IMR-90 (cell line): ENCODE results near the gene TMEM204. TPM values are rescaled to one million over a fixed set of nuclear protein-coding genes. Genes with fewer than 3 reads are reported as not detected.

ENCODE experiments used
- ATAC-seq: fragments of 200-7000 bp; cut with Tn5 transposase; 2 replicates; pipeline ENCODE4 v1.9.1; 2020; ENCODE audit warnings: low read depth, mild to moderate bottlenecking, moderate library complexity
- BruUV-seq: library from RNA; stranded (reverse); fragments of 400-500 nt; replicated peaks from 2 replicates; lab custom pipeline; 2021; lab: Mats Ljungman, UMichigan
- CTCF ChIA-PET: fragments of 300-600 bp; formaldehyde crosslinking; extraction: SDS; loops from one replicate; lab custom pipeline; 2021; ENCODE audit warnings: antibody characterized with exemption; lab: Yijun Ruan, JAX
- POLR2A ChIA-PET: fragments of 300-600 bp; sonication (Branson Sonifier 250); formaldehyde crosslinking; loops from one replicate; lab custom pipeline; 2022; ENCODE audit warnings: antibody characterized with exemption; ENCODE audit not compliant: unreplicated experiment; lab: Charles Lee
- DNase-seq: peaks from one replicate; pipeline ENCODE4 v3.0.0; 2013
- H2AFZ ChIP-seq: replicated peaks from 2 replicates; pipeline ENCODE3; 2013; ENCODE audit warnings: low read length, mild to moderate bottlenecking; ENCODE audit not compliant: poor library complexity
- H2AK5ac ChIP-seq: 2 replicates; pipeline ENCODE4 v1.6.1; 2013; ENCODE audit warnings: low read depth, low read length, inconsistent platforms
- H2AK9ac ChIP-seq: replicated peaks from 2 replicates; pipeline ENCODE3; 2013; ENCODE audit warnings: mild to moderate bottlenecking, low read depth, low read length, moderate library complexity; ENCODE audit not compliant: poor library complexity
- H2BK120ac ChIP-seq: 2 replicates; pipeline ENCODE4 v1.6.1; 2013; ENCODE audit warnings: low read depth, low read length, inconsistent platforms
- H2BK15ac ChIP-seq: 3 replicates; pipeline ENCODE4 v1.6.1; 2013; ENCODE audit warnings: low read depth, low read length, inconsistent platforms
- H2BK20ac ChIP-seq: 2 replicates; pipeline ENCODE4 v1.6.1; 2013; ENCODE audit warnings: low read depth, mild to moderate bottlenecking, inconsistent platforms, low read length, moderate library complexity
- H2BK5ac ChIP-seq: 2 replicates; pipeline ENCODE4 v1.6.1; 2013; ENCODE audit warnings: mild to moderate bottlenecking, low read depth, low read length, inconsistent platforms; ENCODE audit not compliant: poor library complexity, severe bottlenecking
- H3K14ac ChIP-seq: replicated peaks from 2 replicates; pipeline ENCODE4 v1.6.1; 2013; ENCODE audit warnings: low read depth, low read length, inconsistent platforms
- H3K18ac ChIP-seq: 2 replicates; pipeline ENCODE4 v1.6.1; 2013; ENCODE audit warnings: low read depth, low read length, control low read depth
- H3K23ac ChIP-seq: 2 replicates; pipeline ENCODE4 v1.6.1; 2013; ENCODE audit warnings: low read depth, low read length, inconsistent platforms
- H3K27ac ChIP-seq: 2 replicates; pipeline ENCODE4 v1.5.1; 2013; ENCODE audit warnings: mild to moderate bottlenecking, control low read depth, low read length; ENCODE audit not compliant: insufficient read depth
- H3K27me3 ChIP-seq: 2 replicates; pipeline ENCODE4 v1.6.1; 2013; ENCODE audit warnings: low read length; ENCODE audit not compliant: control insufficient read depth, insufficient read depth
- H3K36me3 ChIP-seq: 2 replicates; pipeline ENCODE4 v1.6.1; 2013; ENCODE audit warnings: low read length, mixed read lengths; ENCODE audit not compliant: control insufficient read depth, insufficient read depth
- H3K4ac ChIP-seq: 2 replicates; pipeline ENCODE4 v1.6.1; 2013; ENCODE audit warnings: low read depth, low read length, inconsistent platforms
- H3K4me1 ChIP-seq: 2 replicates; pipeline ENCODE4 v1.6.1; 2013; ENCODE audit warnings: low read length, mixed read lengths; ENCODE audit not compliant: control insufficient read depth, insufficient read depth
- H3K4me2 ChIP-seq: 2 replicates; pipeline ENCODE4 v1.6.1; 2013; ENCODE audit warnings: low read depth, mild to moderate bottlenecking, control low read depth, low read length, moderate library complexity
- H3K4me3 ChIP-seq: 2 replicates; pipeline ENCODE4 v1.5.1; 2013; ENCODE audit warnings: low read depth, mild to moderate bottlenecking, control low read depth, low read length, moderate library complexity; ENCODE audit not compliant: insufficient read depth
- H3K56ac ChIP-seq: 2 replicates; pipeline ENCODE4 v1.6.1; 2013; ENCODE audit warnings: low read length, inconsistent platforms; ENCODE audit not compliant: insufficient read depth; ENCODE audit errors: extremely low read depth
- H3K79me1 ChIP-seq, 2 experiments: 2 replicates each; pipeline ENCODE4 v1.6.1; 2013; ENCODE audit warnings: low read length in 2 of 2, inconsistent platforms in 1 of 2, low read depth in 1 of 2
- H3K9ac ChIP-seq: 2 replicates; pipeline ENCODE4 v1.6.1; 2013; ENCODE audit warnings: low read depth, low read length, control low read depth
- H3K9me1 ChIP-seq: 2 replicates; pipeline ENCODE4 v1.6.1; 2013; ENCODE audit warnings: low read length, inconsistent platforms; ENCODE audit not compliant: insufficient read depth
- H3K9me3 ChIP-seq: 2 replicates; pipeline ENCODE4 v1.6.1; 2013; ENCODE audit warnings: low read length; ENCODE audit not compliant: control insufficient read depth, insufficient read depth
- H4K20me1 ChIP-seq: 2 replicates; pipeline ENCODE4 v1.6.1; 2013; ENCODE audit warnings: low read length, inconsistent platforms; ENCODE audit not compliant: insufficient read depth
- H4K5ac ChIP-seq: 2 replicates; pipeline ENCODE4 v1.6.1; 2013; ENCODE audit warnings: mild to moderate bottlenecking, low read depth, low read length, control low read depth
- H4K8ac ChIP-seq, 2 experiments: 2 replicates each; pipeline ENCODE4 v1.6.1; 2013; ENCODE audit warnings: low read depth in 2 of 2, low read length in 2 of 2, control low read depth in 1 of 2, inconsistent platforms in 1 of 2
- H4K91ac ChIP-seq: 2 replicates; pipeline ENCODE4 v1.6.1; 2013; ENCODE audit warnings: low read depth, low read length, inconsistent platforms; ENCODE audit not compliant: insufficient read depth
- BHLHE40 ChIP-seq: fragments of 150-350 bp; IDR thresholded peaks from 2 replicates; pipeline ENCODE4 v1.6.1; 2016; ENCODE audit warnings: mild to moderate bottlenecking, low read depth, low read length
- CEBPB ChIP-seq: IDR thresholded peaks from 2 replicates; pipeline ENCODE4 v1.6.1; 2012; ENCODE audit warnings: low read depth, low read length, improper control_type of control experiment
- CHD1 ChIP-seq: IDR thresholded peaks from 2 replicates; pipeline ENCODE4 v1.6.1; 2012; ENCODE audit warnings: low read depth, low read length, improper control_type of control experiment
- CTCF ChIP-seq: conservative IDR thresholded peaks from 2 replicates; pipeline ENCODE4 v1.5.1; 2012; ENCODE audit warnings: mild to moderate bottlenecking, low read depth, low read length, improper control_type of control experiment
- ELK1 ChIP-seq: fragments of 150-350 bp; IDR thresholded peaks from 2 replicates; pipeline ENCODE4 v1.6.1; 2016; ENCODE audit warnings: low read depth, mild to moderate bottlenecking, low read length, moderate library complexity, borderline replicate concordance
- FOS ChIP-seq: fragments of 150-350 bp; IDR thresholded peaks from 2 replicates; pipeline ENCODE4 v1.6.1; 2016; ENCODE audit warnings: low read depth, low read length
- MAFK ChIP-seq: IDR thresholded peaks from 2 replicates; pipeline ENCODE4 v1.6.1; 2012; ENCODE audit warnings: low read depth, low read length, improper control_type of control experiment
- MAZ ChIP-seq: IDR thresholded peaks from 2 replicates; pipeline ENCODE4 v1.6.1; 2012; ENCODE audit warnings: low read depth, mild to moderate bottlenecking, low read length, improper control_type of control experiment, moderate library complexity, borderline replicate concordance
- MXI1 ChIP-seq: IDR thresholded peaks from 2 replicates; pipeline ENCODE4 v1.6.1; 2012; ENCODE audit warnings: low read depth, mild to moderate bottlenecking, low read length, moderate library complexity, borderline replicate concordance
- NFE2L2 ChIP-seq: fragments of 150-350 bp; IDR thresholded peaks from 2 replicates; pipeline ENCODE4 v1.6.1; 2016; ENCODE audit warnings: low read depth, mild to moderate bottlenecking, low read length
- POLR2A ChIP-seq: IDR thresholded peaks from 2 replicates; pipeline ENCODE4 v1.6.1; 2012; ENCODE audit warnings: mild to moderate bottlenecking, low read depth, low read length
- RAD21 ChIP-seq: IDR thresholded peaks from 2 replicates; pipeline ENCODE4 v1.6.1; 2012; ENCODE audit warnings: low read length, improper control_type of control experiment
- RCOR1 ChIP-seq: IDR thresholded peaks from 2 replicates; pipeline ENCODE4 v1.6.1; 2012; ENCODE audit warnings: mild to moderate bottlenecking, low read length, improper control_type of control experiment; ENCODE audit not compliant: insufficient replicate concordance
- RFX5 ChIP-seq: IDR thresholded peaks from 2 replicates; pipeline ENCODE4 v1.8.0; 2012; ENCODE audit warnings: low read depth, mild to moderate bottlenecking, low read length, moderate library complexity
- SMC3 ChIP-seq: fragments of 150-350 bp; IDR thresholded peaks from 2 replicates; pipeline ENCODE4 v1.6.1; 2016; ENCODE audit warnings: low read depth, mild to moderate bottlenecking, antibody characterized with exemption, low read length, moderate library complexity
- USF2 ChIP-seq: fragments of 150-350 bp; IDR thresholded peaks from 2 replicates; pipeline ENCODE4 v1.6.1; 2017; ENCODE audit warnings: mild to moderate bottlenecking, antibody characterized with exemption, low read length, low read depth
- WGBS, 2 experiments: methylation state at CpG; one replicate each; pipeline versions ENCODE4 v1.1.5 to v1.1.7; 2013; ENCODE audit warnings: missing lambda C conversion rate in 2 of 2; ENCODE audit not compliant: insufficient read length in 1 of 2; ENCODE audit errors: extremely low coverage in 2 of 2; 5-methylcytosine and 5-hydroxymethylcytosine counted together
- dilution Hi-C: fragments of 300-500 bp; cut with HindIII; formaldehyde crosslinking; loops from one replicate; pipeline ENCODE4 v1.14.3; 2018; ENCODE audit warnings: low sequenced_read_pairs; ENCODE audit not compliant: unreplicated experiment
- in situ Hi-C: fragments of 300-500 bp; cut with MboI; formaldehyde crosslinking; loops from 3 replicates; pipeline ENCODE4 v1.14.3; 2019; ENCODE audit warnings: low sequenced_read_pairs, inconsistent platforms, mixed read lengths
- intact Hi-C: fragments of 100-400 bp; cut with micrococcal nuclease; formaldehyde crosslinking; loops from 2 replicates; pipeline ENCODE4 v1.10.0; 2022
- polyA plus RNA-seq, 3 experiments: library from polyadenylated mRNA; depleted of rRNA; stranded (reverse); fragments of >200 nt; gene quantifications; 2 replicates each; pipeline ENCODE4 v1.2.3, GENCODE V29; 2012; ENCODE audit warnings: low replicate concordance in 1 of 3
- total RNA-seq: library from RNA; depleted of rRNA; stranded (reverse); fragments of >200 nt; gene quantifications from 2 replicates; pipeline ENCODE4 v1.2.3, GENCODE V29; 2012

The TMEM204 gene
- total and polyA plus RNA-seq, 2 of the 4 experiments (the other 2 are of a cell fraction) = 7.0 to 12.3 TPM

- no peak overlapping the region for H3K27ac ChIP-seq
- H3K4ac ChIP-seq = no peak overlapping the region
- H3K4me1 ChIP-seq = no peaks in the 10 kb centered on the region; the same call in 1 of the 2 replicates
- dilution Hi-C loops = no loop called here
- H4K8ac ChIP-seq = no peak overlapping the region
- no peak overlapping the region for H3K9ac ChIP-seq
- no peak overlapping the region for H3K4me2 ChIP-seq
- DNase-seq (no peak), ATAC-seq (no peak)
- H4K5ac ChIP-seq = no peak overlapping the region
- CTCF ChIA-PET = no interaction called here
- H3K56ac ChIP-seq = no peak overlapping the region
- POLR2A ChIA-PET = no interaction called here
- no peaks in the 10 kb centered on the region for H3K9me3 ChIP-seq
- BruUV-seq = no TSS peak
- no peak overlapping the region for H2AFZ ChIP-seq
- no peak overlapping the region for H2BK5ac ChIP-seq
- no peak overlapping the region for H2AK5ac ChIP-seq
- H3K79me1 ChIP-seq = no peaks in the 10 kb centered on the region
- no peak overlapping the region for H3K4me3 ChIP-seq
- peaks cover 27% of the 10 kb centered on the region for H3K36me3 ChIP-seq
- H3K14ac ChIP-seq = no peak overlapping the region
- H4K91ac ChIP-seq = no peak overlapping the region
- WGBS, 2 experiments = 100% methylated on average over 3 of the region's 12 CpGs; no CpG with 5 or more reads in 1 of the 2 experiments
- H2BK120ac ChIP-seq = no peak overlapping the region
- in situ Hi-C loops = no loop called here
- TF ChIP-seq POLR2A (no peak), CEBPB (no peak), RCOR1 (no peak), MXI1 (no peak), FOS (no peak), CHD1 (no peak), CTCF (no peak), RAD21 (no peak), MAZ (no peak), NFE2L2 (no peak), ELK1 (no peak), BHLHE40 (no peak), SMC3 (no peak), MAFK (no peak), RFX5 (no peak), USF2 (no peak)
- no peaks in the 10 kb centered on the region for H3K9me1 ChIP-seq
- H2BK15ac ChIP-seq = no peak overlapping the region
- H2BK20ac ChIP-seq = no peak overlapping the region
- no peak overlapping the region for H2AK9ac ChIP-seq
- no peaks in the 10 kb centered on the region for H4K20me1 ChIP-seq
- H3K27me3 ChIP-seq = no peaks in the 10 kb centered on the region
- H3K23ac ChIP-seq = no peak overlapping the region
- no peak overlapping the region for H3K18ac ChIP-seq
- intact Hi-C loops = no loop called here
Observed at GRCh38 chr16:1580256-1580655, 46.8 kb downstream of the TMEM204 start.
